Measurements from ENCODE around the gene POLG2.

DNA sequence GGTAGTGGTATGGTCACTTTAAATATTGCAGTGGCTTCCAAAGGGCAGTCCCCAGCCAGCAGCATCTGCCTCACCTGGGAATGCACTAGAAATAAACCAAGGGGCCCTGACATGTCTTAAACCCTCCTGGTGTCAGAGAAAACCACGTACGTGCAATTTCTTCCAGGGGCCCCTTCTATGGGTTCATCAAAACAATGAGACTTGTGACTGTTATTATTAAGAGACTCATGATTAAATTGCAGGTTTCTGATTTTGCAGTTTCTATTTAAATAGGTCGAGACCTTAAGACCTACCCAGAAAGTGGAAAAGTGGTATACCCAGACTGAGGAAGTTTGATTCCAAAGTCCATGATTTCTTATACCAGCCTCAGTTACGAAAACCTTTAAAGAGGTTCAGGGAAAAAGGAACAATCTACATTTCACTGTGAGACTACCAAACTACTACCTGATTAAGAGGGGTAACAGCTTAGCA lies 746 bp upstream of the POLG2 start:
- TF ChIP-seq SUZ12 (IDR thresholded peaks at IDR 0.05) = no peak
- no peak for TF ChIP-seq TARDBP (IDR thresholded peaks at IDR 0.05)
- TF ChIP-seq ARNT (IDR thresholded peaks at IDR 0.05) = no peak
- no peak for TF ChIP-seq FOXA1 (IDR thresholded peaks at IDR 0.05)
- no peak for TF ChIP-seq LEF1 (IDR thresholded peaks at IDR 0.05; ENCODE audit: borderline replicate concordance)
- no peak for TF ChIP-seq FOXM1 (IDR thresholded peaks at IDR 0.05; ENCODE audit: borderline replicate concordance)
